ENCODE results near the gene CISD3.

Gene CISD3

GRCh38 chr17:38779965-38780752 is 50.0 kb downstream of the CISD3 start:
- DNase-seq (no peak), ATAC-seq (no peak)

GRCh38 chr17:38783227-38783626 is 53.1 kb downstream of the CISD3 start:
- DNase-seq (no peak), ATAC-seq (no peak)
